IPS DF 4.7 (cell line): ENCODE data around the gene MYMX.

Experiments used
- DNase-seq: peaks from one replicate; pipeline ENCODE4 v3.0.0-alpha.2; 2013; ENCODE audit warnings: low spot score; ENCODE audit errors: extremely low read depth

The MYMX gene

GRCh38 chr6:44232676-44233566 lies 16.2 kb downstream of the MYMX start:
- no peak for DNase-seq

GRCh38 chr6:44233567-44234100 lies 16.9 kb downstream of the MYMX start:
- DNase-seq, result no peak

GRCh38 chr6:44234101-44235025 lies 17.6 kb downstream of the MYMX start:
- DNase-seq, result no peak

GRCh38 chr6:44235269-44235668 lies 18.5 kb downstream of the MYMX start:
- DNase-seq, result no peak

- DNase-seq, result no peak
Measured at GRCh38 chr6:44235891-44236516, 19.3 kb downstream of the MYMX start.

DNA sequence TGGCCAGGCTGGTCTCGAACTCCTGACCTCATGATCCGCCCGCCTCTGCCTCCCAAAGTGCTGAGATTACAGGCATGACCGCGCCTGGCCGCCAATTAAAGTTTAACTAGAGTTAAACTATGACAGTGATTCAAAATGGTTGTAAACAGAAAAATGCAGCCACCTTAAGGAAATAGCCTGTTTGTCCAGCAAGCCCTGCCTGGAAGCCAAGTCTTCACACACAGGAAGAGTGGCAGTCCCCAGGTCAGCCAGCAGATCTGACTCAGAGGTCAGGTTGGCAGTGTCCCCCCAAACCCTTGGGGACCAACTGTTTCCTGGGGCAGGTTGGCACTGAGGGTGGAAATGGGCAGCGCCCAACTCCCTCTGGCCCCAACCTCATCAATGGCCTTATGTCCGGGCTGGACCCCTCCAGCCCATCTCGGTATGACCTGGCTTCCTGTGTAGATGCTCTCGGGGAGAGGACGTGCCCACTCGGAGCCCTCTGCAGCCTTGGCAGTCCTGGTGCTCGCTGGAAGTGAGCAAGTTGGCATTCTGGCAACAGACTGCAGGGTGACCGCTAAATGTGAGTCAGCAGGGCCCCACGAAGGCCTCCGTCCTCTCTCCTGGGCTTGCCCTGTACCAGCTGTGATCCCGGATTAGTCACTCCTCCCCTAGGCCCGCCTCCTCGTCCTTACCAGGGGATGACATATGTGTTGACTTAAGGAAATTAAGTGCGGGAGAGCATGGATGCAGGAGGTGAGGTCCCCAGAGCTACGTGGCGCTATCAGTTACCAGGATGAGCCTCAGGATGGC lies 20.5 kb downstream of the MYMX start:
- no peak for DNase-seq

DNA sequence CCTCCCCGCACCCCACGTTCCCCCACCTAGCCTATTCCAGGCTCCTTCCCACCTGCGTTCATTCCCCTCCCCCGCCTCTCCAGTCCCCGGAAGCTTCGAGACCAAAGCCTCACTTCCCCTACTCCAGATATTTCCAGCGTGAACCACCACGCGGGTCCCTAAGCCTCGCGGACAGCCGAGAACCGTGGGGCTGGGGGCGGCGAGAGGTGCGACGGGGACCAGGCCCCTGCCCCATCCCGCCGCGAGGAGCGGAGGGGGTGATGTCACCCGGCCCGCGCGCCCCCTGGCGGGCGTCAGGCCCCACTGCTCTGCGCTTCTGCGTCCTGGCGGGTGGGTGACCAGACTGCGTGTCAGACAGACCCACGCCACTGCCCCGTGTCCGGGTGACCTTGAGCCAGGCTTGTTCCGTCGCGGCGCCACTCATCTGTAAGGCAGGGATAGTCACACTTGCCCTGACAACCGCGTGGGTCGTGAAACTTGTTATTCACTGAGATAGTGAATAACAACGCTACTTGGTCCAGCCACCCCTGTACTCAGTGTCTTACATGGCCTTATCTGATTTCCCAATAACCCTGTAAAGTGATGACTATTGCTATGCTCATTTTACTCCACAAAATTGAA lies 21.2 kb downstream of the MYMX start:
- no peak for DNase-seq

DNA sequence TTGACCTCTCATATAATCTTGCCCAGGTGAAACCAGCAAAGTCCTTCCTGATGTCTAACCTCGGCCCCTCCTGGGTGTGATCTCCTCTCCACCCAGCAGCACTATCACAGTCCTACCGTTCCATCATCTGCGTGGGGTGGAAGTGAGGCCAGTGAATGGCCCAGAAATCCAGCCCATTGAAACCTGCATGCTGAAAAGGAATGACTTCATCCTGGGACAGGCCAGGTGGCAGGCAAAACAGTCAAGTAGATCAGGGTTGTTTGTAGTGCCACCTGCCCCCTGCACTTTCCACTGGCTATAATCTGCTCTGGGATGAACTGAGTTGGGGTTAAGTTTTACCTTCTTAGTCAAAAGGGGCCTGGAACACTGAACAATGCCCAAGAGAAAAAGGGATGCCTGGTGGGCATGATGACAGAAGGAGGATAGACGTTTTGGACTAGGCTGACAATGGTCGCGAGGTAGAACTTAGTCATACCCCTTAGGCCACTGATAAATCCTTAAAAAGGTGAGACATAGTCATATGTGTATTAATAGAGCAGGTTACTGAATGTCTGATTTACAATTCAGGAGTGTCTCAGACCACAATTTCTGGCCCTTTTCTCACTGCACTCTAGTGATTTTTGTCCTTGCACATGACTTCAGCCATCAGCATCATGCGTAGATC lies 22.1 kb downstream of the MYMX start:
- DNase-seq, result no peak

GRCh38 chr6:44243345-44243744 lies 26.6 kb downstream of the MYMX start:
- DNase-seq, result no peak

- no peak for DNase-seq
Measured at GRCh38 chr6:44245391-44245911, 28.7 kb downstream of the MYMX start.

- no peak for DNase-seq
Measured at GRCh38 chr6:44245912-44246662, 29.4 kb downstream of the MYMX start.

GRCh38 chr6:44246663-44247337 lies 30.1 kb downstream of the MYMX start, which contains the start of gene HSP90AB1:
HSP90AB1 (plus strand) TSS chr6:44247101; CDS start chr6:44248630, 1,529 bp downstream.
- no peak for DNase-seq

DNA sequence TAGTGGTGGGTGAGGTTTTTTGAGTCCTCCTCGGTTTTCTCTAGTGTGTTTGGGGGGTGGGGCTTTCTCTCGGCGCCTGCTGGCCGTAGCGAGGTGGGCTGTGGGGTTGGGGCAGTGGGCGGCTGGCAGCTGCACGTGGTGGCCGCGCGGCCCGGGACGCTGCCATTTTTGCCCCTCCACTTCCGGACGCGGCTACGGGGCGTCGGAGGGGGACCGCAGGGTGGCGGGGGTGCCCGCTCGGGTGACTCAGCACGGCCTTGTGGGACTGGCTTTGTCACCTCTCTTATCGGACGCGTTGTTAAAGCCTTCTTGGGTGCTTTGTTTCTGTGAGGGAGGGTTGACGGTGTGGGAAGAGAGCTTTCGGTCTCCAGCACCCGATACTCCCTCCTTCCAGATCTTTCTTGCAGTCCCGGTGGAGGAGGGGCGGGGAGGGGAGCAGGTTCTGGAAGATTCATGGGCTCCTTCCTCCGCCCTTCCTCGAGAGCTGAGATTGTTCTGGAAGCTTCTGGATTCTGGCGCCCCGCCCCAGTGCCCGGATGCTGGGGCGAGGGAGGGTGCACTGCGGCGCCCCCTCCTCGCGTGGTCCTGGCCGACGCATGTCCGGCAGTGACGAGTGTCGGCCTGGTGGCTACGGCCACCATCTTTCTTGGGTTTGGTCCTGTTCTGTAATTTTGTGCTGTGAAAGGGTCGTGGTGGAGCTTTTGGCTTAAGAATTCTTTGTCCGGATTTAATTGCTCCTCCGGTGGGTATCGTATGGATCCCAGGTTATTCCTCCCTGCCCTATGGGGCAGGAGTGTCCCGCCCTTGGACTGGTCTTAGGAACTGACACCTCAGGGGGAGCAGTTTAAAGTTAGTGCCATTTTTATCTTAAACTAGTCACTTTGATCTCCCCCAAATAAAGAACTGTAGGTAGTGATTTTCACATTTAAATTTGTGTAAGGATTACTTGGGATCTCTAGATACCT lies 30.9 kb downstream of the MYMX start:
- no peak for DNase-seq

- no peak for DNase-seq
Measured at GRCh38 chr6:44248579-44248978, 31.9 kb downstream of the MYMX start.

DNA sequence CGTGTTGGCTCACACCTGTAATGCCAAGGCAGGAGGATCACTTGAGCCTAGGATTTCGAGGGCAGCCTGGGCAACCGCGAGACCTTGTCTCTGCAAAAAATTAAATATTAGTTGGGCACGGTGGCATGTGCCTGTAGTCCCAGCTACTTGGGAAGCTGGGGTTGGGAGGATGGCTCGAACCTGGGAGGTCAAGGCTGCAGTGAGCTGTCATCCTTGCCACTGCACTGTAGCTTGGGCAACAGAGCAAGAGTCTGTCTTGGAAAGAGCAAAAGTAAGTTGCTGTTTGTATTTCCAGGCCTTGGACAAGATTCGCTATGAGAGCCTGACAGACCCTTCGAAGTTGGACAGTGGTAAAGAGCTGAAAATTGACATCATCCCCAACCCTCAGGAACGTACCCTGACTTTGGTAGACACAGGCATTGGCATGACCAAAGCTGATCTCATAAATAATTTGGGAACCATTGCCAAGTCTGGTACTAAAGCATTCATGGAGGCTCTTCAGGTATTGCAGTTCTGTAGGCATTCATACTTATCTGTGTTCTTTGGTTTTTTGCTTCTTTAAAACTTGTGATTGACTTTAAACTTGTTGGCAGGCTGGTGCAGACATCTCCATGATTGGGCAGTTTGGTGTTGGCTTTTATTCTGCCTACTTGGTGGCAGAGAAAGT lies 32.5 kb downstream of the MYMX start:
- DNase-seq, result no peak

DNA sequence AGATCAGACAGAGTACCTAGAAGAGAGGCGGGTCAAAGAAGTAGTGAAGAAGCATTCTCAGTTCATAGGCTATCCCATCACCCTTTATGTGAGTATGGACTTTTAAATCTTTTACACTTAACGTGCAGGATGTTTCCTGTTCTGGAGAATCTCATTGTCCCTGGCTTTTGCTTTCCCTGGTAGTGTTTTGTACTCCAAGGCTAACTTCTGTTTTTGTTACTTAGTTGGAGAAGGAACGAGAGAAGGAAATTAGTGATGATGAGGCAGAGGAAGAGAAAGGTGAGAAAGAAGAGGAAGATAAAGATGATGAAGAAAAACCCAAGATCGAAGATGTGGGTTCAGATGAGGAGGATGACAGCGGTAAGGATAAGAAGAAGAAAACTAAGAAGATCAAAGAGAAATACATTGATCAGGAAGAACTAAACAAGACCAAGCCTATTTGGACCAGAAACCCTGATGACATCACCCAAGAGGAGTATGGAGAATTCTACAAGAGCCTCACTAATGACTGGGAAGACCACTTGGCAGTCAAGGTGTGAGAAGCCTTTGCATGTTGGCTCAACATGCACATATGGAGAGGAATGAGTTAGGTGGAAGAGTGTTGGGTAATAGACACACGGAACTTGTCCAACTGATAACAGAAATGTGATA lies 33.5 kb downstream of the MYMX start:
- DNase-seq, result no peak
